HEK293 (cell line): ENCODE results near the gene ZDHHC14.

Source experiments
- CTCF ChIA-PET: fragments of 350-600 bp; formaldehyde crosslinking; extraction: SDS; loops from one replicate; lab custom pipeline; 2021; ENCODE audit warnings: antibody characterized with exemption; lab: Yijun Ruan, JAX
- POLR2A ChIA-PET: fragments of 300-600 bp; formaldehyde crosslinking; extraction: SDS; loops from one replicate; lab custom pipeline; 2020; ENCODE audit warnings: antibody characterized with exemption, inconsistent platforms; lab: Yijun Ruan, JAX
- H3K27ac ChIP-seq: fragments of 200-500 bp; sonication (Bioruptor generic); 2 replicates; pipeline ENCODE4 v1.5.1; 2014; ENCODE audit warnings: low read depth, low read length, control low read depth, inconsistent platforms; ENCODE audit errors: extremely low read depth
- H3K36me3 ChIP-seq, 2 experiments: fragments of 200-500 bp in 1 of 2; sonication (Bioruptor generic) in 1 of 2; 1 replicate in 1 of 2; 2 replicates in 1 of 2; pipeline ENCODE4 v1.5.1; 2014 to 2017; ENCODE audit warnings: inconsistent platforms in 2 of 2, low read length in 2 of 2; ENCODE audit not compliant: control insufficient read depth in 2 of 2, insufficient read depth in 1 of 2
- H3K4me1 ChIP-seq: fragments of 200-500 bp; sonication (Bioruptor generic); 2 replicates; pipeline ENCODE4 v1.5.1; 2014; ENCODE audit warnings: mild to moderate bottlenecking, low read length, inconsistent platforms; ENCODE audit not compliant: control insufficient read depth, insufficient read depth
- H3K4me3 ChIP-seq: 2 replicates; pipeline ENCODE4 v1.5.1; 2011; ENCODE audit warnings: low read depth, mild to moderate bottlenecking, control low read depth, low read length, moderate library complexity
- H3K9me3 ChIP-seq: fragments of 200-500 bp; sonication (Bioruptor generic); 2 replicates; pipeline ENCODE4 v1.5.1; 2014; ENCODE audit warnings: low read depth, low read length, inconsistent platforms; ENCODE audit not compliant: control insufficient read depth, insufficient read depth
- ELK4 ChIP-seq: IDR thresholded peaks from 2 replicates; pipeline ENCODE4 v1.6.1; 2011; ENCODE audit warnings: mild to moderate bottlenecking, low read depth, low read length, borderline replicate concordance
- GLI2 ChIP-seq: fragments of 450-650 bp; formaldehyde crosslinking; IDR thresholded peaks from 2 replicates; pipeline ENCODE4; 2017; ENCODE audit warnings: missing biosample characterization, missing genetic modification characterization, low read depth, borderline replicate concordance
- GLI4 ChIP-seq: fragments of 450-650 bp; formaldehyde crosslinking; IDR thresholded peaks from 2 replicates; pipeline ENCODE4 v1.5.1; 2016; ENCODE audit warnings: missing biosample characterization, missing genetic modification characterization
- GLIS1 ChIP-seq: fragments of 450-650 bp; formaldehyde crosslinking; IDR thresholded peaks from 2 replicates; pipeline ENCODE4 v1.5.1; 2016; ENCODE audit warnings: missing biosample characterization, missing genetic modification characterization
- HOXC10 ChIP-seq: sonication (generic); formaldehyde crosslinking; IDR thresholded peaks from 2 replicates; pipeline ENCODE4 v1.8.1; 2023; ENCODE audit warnings: mild to moderate bottlenecking, missing genetic modification reagents
- PRDM10 ChIP-seq: fragments of 450-650 bp; formaldehyde crosslinking; IDR thresholded peaks from 2 replicates; pipeline ENCODE4 v1.5.1; 2016; ENCODE audit warnings: missing biosample characterization, missing genetic modification characterization
- REST ChIP-seq: fragments of 450-650 bp; formaldehyde crosslinking; IDR thresholded peaks from 2 replicates; pipeline ENCODE4 v1.5.1; 2016; ENCODE audit warnings: missing biosample characterization, missing genetic modification characterization
- SALL2 ChIP-seq: fragments of 450-650 bp; formaldehyde crosslinking; IDR thresholded peaks from 2 replicates; pipeline ENCODE4 v1.5.0; 2017; ENCODE audit warnings: missing biosample characterization, mild to moderate bottlenecking, missing genetic modification characterization, borderline replicate concordance
- SETDB1 ChIP-seq: IDR thresholded peaks from one replicate; pipeline ENCODE4 v1.6.1; 2017; ENCODE audit warnings: mild to moderate bottlenecking, low read length, moderate library complexity, mixed read lengths; ENCODE audit not compliant: insufficient read length
- ZNF112 ChIP-seq: fragments of 450-650 bp; formaldehyde crosslinking; IDR thresholded peaks from 2 replicates; pipeline ENCODE4 v1.5.0; 2017; ENCODE audit warnings: missing biosample characterization, missing genetic modification characterization
- ZNF169 ChIP-seq: fragments of 450-650 bp; formaldehyde crosslinking; IDR thresholded peaks from 2 replicates; pipeline ENCODE4 v1.5.1; 2016; ENCODE audit warnings: missing biosample characterization, missing genetic modification characterization
- ZNF184 ChIP-seq: fragments of 450-650 bp; IDR thresholded peaks from 2 replicates; pipeline ENCODE4 v1.5.1; 2018; ENCODE audit warnings: missing biosample characterization, mild to moderate bottlenecking, missing genetic modification characterization
- ZNF211 ChIP-seq: fragments of 450-650 bp; formaldehyde crosslinking; IDR thresholded peaks from 2 replicates; pipeline ENCODE4 v1.5.1; 2016; ENCODE audit warnings: low read depth, missing biosample characterization, missing genetic modification characterization
- ZNF214 ChIP-seq: fragments of 450-650 bp; formaldehyde crosslinking; IDR thresholded peaks from 2 replicates; pipeline ENCODE4 v1.5.1; 2017; ENCODE audit warnings: missing biosample characterization, mild to moderate bottlenecking, missing genetic modification characterization, borderline replicate concordance
- ZNF274 ChIP-seq, 2 experiments: fragments of 200-500 bp in 1 of 2; fragments of 450-650 bp in 1 of 2; sonication (Bioruptor generic) in 1 of 2; formaldehyde crosslinking in 1 of 2; IDR thresholded peaks; 2 replicates each; pipeline versions ENCODE4 v1.5.1 to v1.6.1; 2014 to 2016; ENCODE audit warnings: borderline replicate concordance in 1 of 2, inconsistent platforms in 1 of 2, low read length in 1 of 2, missing biosample characterization in 1 of 2, missing genetic modification characterization in 1 of 2
- ZNF398 ChIP-seq: fragments of 450-650 bp; formaldehyde crosslinking; IDR thresholded peaks from 2 replicates; pipeline ENCODE4 v1.5.1; 2017; ENCODE audit warnings: missing biosample characterization, missing genetic modification characterization
- ZNF529 ChIP-seq: fragments of 450-650 bp; formaldehyde crosslinking; IDR thresholded peaks from 2 replicates; pipeline ENCODE4 v1.5.1; 2017; ENCODE audit warnings: missing genetic modification characterization, missing biosample characterization; ENCODE audit not compliant: insufficient replicate concordance
- ZNF658 ChIP-seq: fragments of 450-650 bp; formaldehyde crosslinking; IDR thresholded peaks from 2 replicates; pipeline ENCODE4; 2016; ENCODE audit warnings: missing biosample characterization, missing genetic modification characterization
- ZNF660 ChIP-seq: fragments of 450-650 bp; IDR thresholded peaks from 2 replicates; pipeline ENCODE4 v1.5.1; 2018; ENCODE audit warnings: missing biosample characterization, mild to moderate bottlenecking, missing genetic modification characterization
- ZNF692 ChIP-seq: fragments of 450-650 bp; formaldehyde crosslinking; IDR thresholded peaks from 2 replicates; pipeline ENCODE4 v1.5.1; 2016; ENCODE audit warnings: missing biosample characterization, missing genetic modification characterization
- ZSCAN16 ChIP-seq: fragments of 450-650 bp; formaldehyde crosslinking; IDR thresholded peaks from 2 replicates; pipeline ENCODE4 v1.5.1; 2016; ENCODE audit warnings: missing biosample characterization, missing genetic modification characterization

ZDHHC14 gene

GRCh38 chr6:157653521-157653920 is 272.5 kb downstream of the ZDHHC14 start:
- TF ChIP-seq ZNF274 (IDR thresholded peaks at IDR 0.05; ENCODE audit: low read length): no peak
- no peak for TF ChIP-seq ZNF274 (tag by site-specific recombination; IDR thresholded peaks at IDR 0.05; ENCODE audit: borderline replicate concordance)
- no peak for TF ChIP-seq ZNF211 (tag by site-specific recombination)
- TF ChIP-seq GLI4: no peak
- TF ChIP-seq ZNF692: no peak
- TF ChIP-seq ZNF214 (tag by site-specific recombination): no peak
- TF ChIP-seq ZNF529 (tag by site-specific recombination): no peak
- no peak for TF ChIP-seq ZNF112 (tag by site-specific recombination)
- CTCF ChIA-PET: interaction anchor here (8.8 kb wide), 1 partner anchor 15 kb away, joined by 66 read pairs; no protein-coding TSS in a partner anchor
- H3K27ac ChIP-seq: no peak overlapping the region
- H3K4me3 ChIP-seq: no peak overlapping the region
- no peaks in the 10 kb centered on the region for H3K9me3 ChIP-seq
- POLR2A ChIA-PET: interaction anchor here (0.6 kb wide), 1 partner anchor 187 kb away, joined by 3 read pairs; no protein-coding TSS in a partner anchor
- H3K4me1 ChIP-seq: peaks cover 11% of the 10 kb centered on the region; the same call in 1 of the 2 replicates
- peaks cover 0 to 7% of the 10 kb centered on the region in 2 experiments; a peak in 1 of 3 replicates for H3K36me3 ChIP-seq

- POLR2A ChIA-PET: interaction anchor here (0.7 kb wide), 1 partner anchor 751 kb away, joined by 3 read pairs; no protein-coding TSS in a partner anchor
- no peak overlapping the region for H3K4me3 ChIP-seq
- CTCF ChIA-PET: interaction anchor here (0.5 to 8.8 kb wide), 2 partner anchors 13 to 291 kb away, joined by 3 to 66 read pairs; no protein-coding TSS in a partner anchor
- no peaks in the 10 kb centered on the region for H3K4me1 ChIP-seq
- no peak overlapping the region for H3K27ac ChIP-seq
- H3K9me3 ChIP-seq: no peaks in the 10 kb centered on the region
- H3K36me3 ChIP-seq: peaks cover 0 to 7% of the 10 kb centered on the region in 2 experiments; a peak in 1 of 3 replicates
- TF ChIP-seq ZNF398 (tag by site-specific recombination): no peak
- no peak for TF ChIP-seq REST (tag by site-specific recombination)
- no peak for TF ChIP-seq ZSCAN16 (tag by site-specific recombination)
- no peak for TF ChIP-seq SALL2 (tag by site-specific recombination)
- TF ChIP-seq ELK4: no peak
- no peak for TF ChIP-seq HOXC10 (CRISPR knock-in tag)
- no peak for TF ChIP-seq SETDB1
- TF ChIP-seq ZNF658 (tag by site-specific recombination): no peak
- TF ChIP-seq ZNF169 (tag by site-specific recombination): no peak
- no peak for TF ChIP-seq GLI2 (tag by site-specific recombination)
- TF ChIP-seq ZNF660: no peak
- no peak for TF ChIP-seq PRDM10 (tag by site-specific recombination)
- TF ChIP-seq ZNF184 (tag by site-specific recombination): no peak
- no peak for TF ChIP-seq GLIS1 (tag by site-specific recombination)
Observed at GRCh38 chr6:157655139-157655538, 274.1 kb downstream of the ZDHHC14 start.
